PC-3 (cell line): ENCODE data around the gene NEDD9. TPM values are rescaled to one million over a fixed set of nuclear protein-coding genes. Genes with fewer than 3 reads are reported as not detected.

Experiments
- ATAC-seq: fragments of 200-7000 bp; cut with Tn5 transposase; 2 replicates; pipeline ENCODE4 v1.9.1; 2020; ENCODE audit warnings: mild to moderate bottlenecking, moderate library complexity
- BruUV-seq: library from RNA; stranded (reverse); fragments of 400-500 nt; replicated peaks from 2 replicates; lab custom pipeline; 2021; lab: Mats Ljungman, UMichigan
- CTCF ChIA-PET: fragments of 300-600 bp; sonication (Branson Sonifier 250); formaldehyde crosslinking; loops from one replicate; lab custom pipeline; 2022; ENCODE audit warnings: antibody characterized with exemption; lab: Charles Lee
- POLR2A ChIA-PET: fragments of 300-600 bp; sonication (Branson Sonifier 250); formaldehyde crosslinking; loops from one replicate; lab custom pipeline; 2022; ENCODE audit warnings: antibody characterized with exemption; ENCODE audit not compliant: unreplicated experiment; lab: Charles Lee
- DNase-seq: peaks from one replicate; pipeline ENCODE4 v3.0.0-alpha.2; 2015
- H2AFZ ChIP-seq: fragments of 300-600 bp; sonication (generic); 2 replicates; pipeline ENCODE4 v1.6.0; 2016; ENCODE audit warnings: antibody characterized with exemption, low read length
- H3F3A ChIP-seq: fragments of 300-600 bp; sonication (generic); one replicate; pipeline ENCODE4 v1.6.0; 2017; ENCODE audit warnings: antibody characterized with exemption, low read length, control low read depth, mild to moderate bottlenecking; ENCODE audit not compliant: unreplicated experiment
- H3K27ac ChIP-seq: fragments of 300-600 bp; sonication (generic); 2 replicates; pipeline ENCODE4 v1.5.1; 2016; ENCODE audit warnings: mild to moderate bottlenecking, low read length
- H3K27me3 ChIP-seq: fragments of 300-600 bp; sonication (generic); 2 replicates; pipeline ENCODE4 v1.6.1; 2016; ENCODE audit warnings: low read length, mixed read lengths
- H3K36me3 ChIP-seq: fragments of 300-600 bp; sonication (generic); 2 replicates; pipeline ENCODE4 v1.6.1; 2016; ENCODE audit warnings: low read depth, mixed run types, low read length, mixed read lengths
- H3K4me1 ChIP-seq: fragments of 300-600 bp; sonication (generic); 2 replicates; pipeline ENCODE4 v1.5.1; 2016; ENCODE audit warnings: low read length; ENCODE audit not compliant: insufficient read depth
- H3K4me2 ChIP-seq: fragments of 300-600 bp; sonication (generic); 2 replicates; pipeline ENCODE4 v1.6.0; 2016; ENCODE audit warnings: low read length
- H3K4me3 ChIP-seq: fragments of 300-600 bp; sonication (generic); 2 replicates; pipeline ENCODE4 v1.5.1; 2016; ENCODE audit warnings: mild to moderate bottlenecking, low read length, mixed read lengths
- H3K79me2 ChIP-seq: fragments of 300-600 bp; sonication (generic); 2 replicates; pipeline ENCODE4 v1.6.1; 2017; ENCODE audit warnings: low read length, mixed read lengths
- H3K9ac ChIP-seq: fragments of 300-600 bp; sonication (generic); 2 replicates; pipeline ENCODE4 v1.6.0; 2016; ENCODE audit warnings: mild to moderate bottlenecking, low read length
- H3K9me2 ChIP-seq: fragments of 300-600 bp; sonication (generic); replicated peaks from 2 replicates; pipeline ENCODE4 v1.6.1; 2016; ENCODE audit warnings: mixed run types, low read length, mixed read lengths
- H3K9me3 ChIP-seq: fragments of 300-600 bp; sonication (generic); 2 replicates; pipeline ENCODE4 v1.6.1; 2016; ENCODE audit warnings: low read length, mixed read lengths
- H4K20me1 ChIP-seq: fragments of 300-600 bp; sonication (generic); 2 replicates; pipeline ENCODE4 v1.6.1; 2016; ENCODE audit warnings: low read length, mixed read lengths
- CTCF ChIP-seq: fragments of 300-600 bp; sonication (generic); conservative IDR thresholded peaks from 2 replicates; pipeline ENCODE4 v1.5.1; 2017; ENCODE audit warnings: antibody characterized with exemption, low read depth, mild to moderate bottlenecking, low read length
- EZH2 ChIP-seq: fragments of 300-600 bp; sonication (generic); IDR thresholded peaks from one replicate; pipeline ENCODE4 v1.6.1; 2017; ENCODE audit warnings: antibody characterized with exemption, mild to moderate bottlenecking, low read length; ENCODE audit not compliant: unreplicated experiment
- EZH2phosphoT487 ChIP-seq: fragments of 300-600 bp; sonication (generic); IDR thresholded peaks from 2 replicates; pipeline ENCODE4 v1.6.1; 2018; ENCODE audit warnings: mild to moderate bottlenecking, antibody characterized with exemption, low read length, borderline replicate concordance
- intact Hi-C: fragments of 100-400 bp; cut with micrococcal nuclease; formaldehyde crosslinking; loops from 2 replicates; pipeline ENCODE4 v1.9.0; 2023
- total RNA-seq: library from RNA; depleted of rRNA; stranded (reverse); fragments of >200 nt; gene quantifications from 2 replicates; pipeline ENCODE4 v1.2.3, GENCODE V29; 2014

The NEDD9 gene
- total RNA-seq, 1 experiment from 2014 or later = 12.1 TPM

- ChIA-PET CTCF (interaction anchor here (0.6 to 1.3 kb wide), 3 partner anchors 138 to 289 kb away, joined by 3 to 8 read pairs (median 3); no protein-coding TSS in a partner anchor), POLR2A (interaction anchor here (0.5 to 1.6 kb wide), 11 partner anchors 13 to 845 kb away, joined by 3 to 28 read pairs (median 4); partner anchors contain the start of genes NEDD9 and SMIM13)
- no peaks in the 10 kb centered on the region for H3K9me2 ChIP-seq
- H3K27ac ChIP-seq = peak overlapping the region; percentile 97
- H3K4me3 ChIP-seq = peak overlapping the region; percentile 56; the same call in 1 of the 2 replicates
- H3K9me3 ChIP-seq = no peaks in the 10 kb centered on the region
- H3K9ac ChIP-seq = peak overlapping the region; percentile 79
- H3F3A ChIP-seq = peaks cover 8% of the 10 kb centered on the region
- TF ChIP-seq CTCF (no peak), EZH2 (no peak), EZH2phosphoT487 (no peak)
- no TSS peak for BruUV-seq
- H2AFZ ChIP-seq = no peak overlapping the region
- peaks cover 46% of the 10 kb centered on the region for H3K4me1 ChIP-seq
- peak; percentile 85 for ATAC-seq
- H3K79me2 ChIP-seq = peaks cover 11% of the 10 kb centered on the region; the same call in 1 of the 2 replicates
- intact Hi-C loops = loop anchor here (1.0 to 2.0 kb wide), 8 partner anchors 11 to 289 kb away; partner anchors contain the start of gene NEDD9
- DNase-seq = peak; percentile 98
- H4K20me1 ChIP-seq = no peaks in the 10 kb centered on the region
- H3K36me3 ChIP-seq = no peaks in the 10 kb centered on the region
- H3K27me3 ChIP-seq = no peaks in the 10 kb centered on the region
- peak overlapping the region; percentile 88 for H3K4me2 ChIP-seq
These were observed 25.1 kb downstream of the NEDD9 start for GRCh38 chr6:11207199-11207968.

- H3K9me3 ChIP-seq = no peaks in the 10 kb centered on the region
- intact Hi-C loops = loop anchor here (1.0 to 2.0 kb wide), 3 partner anchors 46 to 290 kb away; no protein-coding TSS in a partner anchor
- H3K36me3 ChIP-seq = no peaks in the 10 kb centered on the region
- ATAC-seq (peak; percentile 70), DNase-seq (peak; percentile 84)
- peaks cover 11% of the 10 kb centered on the region; the same call in 1 of the 2 replicates for H3K79me2 ChIP-seq
- H3K4me1 ChIP-seq = peaks cover 38% of the 10 kb centered on the region
- H3K27ac ChIP-seq = peak overlapping the region; percentile 97
- TF ChIP-seq EZH2 (no peak), CTCF (no peak), EZH2phosphoT487 (no peak)
- no peaks in the 10 kb centered on the region for H3K9me2 ChIP-seq
- H3K4me2 ChIP-seq = peak overlapping the region; percentile 88
- no peaks in the 10 kb centered on the region for H3K27me3 ChIP-seq
- no peak overlapping the region for H2AFZ ChIP-seq
- POLR2A ChIA-PET = interaction anchor here (0.5 to 1.6 kb wide), 14 partner anchors 14 to 846 kb away, joined by 3 to 28 read pairs (median 3); partner anchors contain the start of genes NEDD9 and SMIM13
- CTCF ChIA-PET = interaction anchor here (0.6 to 1.3 kb wide), 3 partner anchors 138 to 290 kb away, joined by 3 to 8 read pairs (median 3); no protein-coding TSS in a partner anchor
- H3F3A ChIP-seq = peaks cover 8% of the 10 kb centered on the region
- peak overlapping the region; percentile 79 for H3K9ac ChIP-seq
- BruUV-seq = TSS peak; percentile 90
- H4K20me1 ChIP-seq = no peaks in the 10 kb centered on the region
- H3K4me3 ChIP-seq = peak overlapping the region; percentile 56
These were observed 25.9 kb downstream of the NEDD9 start for GRCh38 chr6:11206576-11206975.
